HG02610 (cell line): ENCODE measurements around the gene BEND6.
"Not testable (repeated sequence)": the region's sequence is repeated elsewhere in the genome, so short reads cannot be mapped to it uniquely, and the experiment has no call there.

Source experiments
- ATAC-seq: cut with Tn5 transposase; IDR thresholded peaks from one replicate; pipeline ENCODE4 v1.9.1; 2021; ENCODE audit warnings: mild to moderate bottlenecking, moderate library complexity; ENCODE audit not compliant: unreplicated experiment

The BEND6 gene

GRCh38 chr6:57026001-57026400 lies 71.1 kb downstream of the BEND6 start:
- ATAC-seq = no peak

DNA sequence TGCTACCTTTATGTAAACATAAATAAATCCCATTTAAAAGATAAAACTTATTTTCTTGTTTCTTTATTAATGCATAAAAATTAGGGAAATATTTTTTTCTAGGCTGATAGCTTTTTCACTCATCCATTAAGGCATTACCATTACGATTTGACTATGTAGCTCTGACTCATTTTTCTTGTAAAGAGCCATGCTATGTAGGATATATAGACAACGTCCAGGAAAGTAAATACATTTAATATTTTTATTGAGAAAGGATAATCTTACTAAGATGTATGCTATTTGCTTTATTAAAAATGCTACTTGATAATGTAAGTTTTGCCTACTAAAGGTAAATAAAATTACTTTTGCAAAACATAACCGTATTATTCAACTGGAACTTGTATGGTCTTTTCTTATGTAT lies 72.4 kb downstream of the BEND6 start:
- ATAC-seq = no peak

GRCh38 chr6:57029213-57029612 lies 74.3 kb downstream of the BEND6 start:
- ATAC-seq = no peak

GRCh38 chr6:57033228-57033627 lies 78.3 kb downstream of the BEND6 start:
- no peak for ATAC-seq

DNA sequence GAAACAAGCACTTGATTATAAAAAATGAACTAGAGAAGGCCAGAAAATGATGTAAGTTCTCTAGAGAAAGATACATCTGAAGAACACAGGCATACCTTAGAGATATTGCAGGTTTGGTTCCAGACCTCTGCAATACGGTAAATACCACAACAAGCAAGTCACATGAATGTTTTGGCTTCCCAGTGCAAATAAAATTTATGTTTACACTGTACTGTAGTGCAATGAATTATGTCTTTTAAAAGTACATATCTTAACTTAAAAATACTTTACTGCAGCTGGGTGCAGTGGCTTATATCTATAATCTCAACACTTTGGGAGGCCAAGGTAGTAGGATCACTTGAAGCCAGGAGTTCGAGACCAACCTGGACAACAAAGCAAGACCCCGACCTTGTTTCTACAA lies 80.6 kb downstream of the BEND6 start:
- no peak for ATAC-seq

- ATAC-seq = no peak
These were observed 84.0 kb downstream of the BEND6 start for GRCh38 chr6:57038906-57039305.

- ATAC-seq = no peak
These were observed 85.1 kb downstream of the BEND6 start for GRCh38 chr6:57040011-57040410.

GRCh38 chr6:57044061-57044460 lies 89.2 kb downstream of the BEND6 start:
- ATAC-seq = not testable (repeated sequence)

GRCh38 chr6:57044568-57044967 lies 89.7 kb downstream of the BEND6 start:
- ATAC-seq = no peak

- ATAC-seq = peak; percentile 97
These were observed 91.7 kb downstream of the BEND6 start, which contains the start of gene KIAA1586 for GRCh38 chr6:57046332-57047256. Gene KIAA1586 (plus strand): TSS chr6:57046693. CDS start chr6:57046756, 63 bp downstream.

GRCh38 chr6:57047257-57047585 lies 92.3 kb downstream of the BEND6 start:
- peak; percentile 42 for ATAC-seq

GRCh38 chr6:57047859-57048258 lies 93.0 kb downstream of the BEND6 start:
- ATAC-seq = not testable (repeated sequence)

- ATAC-seq = no peak
These were observed 93.7 kb downstream of the BEND6 start for GRCh38 chr6:57048577-57048976.

- ATAC-seq = no peak
These were observed 108.9 kb downstream of the BEND6 start for GRCh38 chr6:57063847-57064246.

- no peak for ATAC-seq
These were observed 109.9 kb downstream of the BEND6 start for GRCh38 chr6:57064809-57065208.

DNA sequence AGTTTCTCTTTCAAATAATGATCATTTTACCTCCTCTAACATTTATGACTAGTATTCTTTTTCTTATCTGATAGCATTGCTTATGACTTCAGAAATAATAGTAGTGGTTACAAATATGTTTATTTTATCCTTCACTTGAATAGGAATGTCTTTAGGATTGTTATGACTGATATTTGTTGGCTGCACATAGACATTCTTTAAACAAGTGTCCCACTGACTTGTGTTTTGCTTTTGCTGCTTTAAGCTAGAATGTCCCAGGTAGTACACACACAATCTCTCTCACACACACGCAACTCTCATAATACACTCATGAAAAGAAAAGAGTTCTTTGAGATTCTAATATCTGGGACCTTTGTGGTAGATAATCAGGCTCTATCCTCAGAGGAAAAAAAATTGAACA lies 113.2 kb downstream of the BEND6 start:
- no peak for ATAC-seq

DNA sequence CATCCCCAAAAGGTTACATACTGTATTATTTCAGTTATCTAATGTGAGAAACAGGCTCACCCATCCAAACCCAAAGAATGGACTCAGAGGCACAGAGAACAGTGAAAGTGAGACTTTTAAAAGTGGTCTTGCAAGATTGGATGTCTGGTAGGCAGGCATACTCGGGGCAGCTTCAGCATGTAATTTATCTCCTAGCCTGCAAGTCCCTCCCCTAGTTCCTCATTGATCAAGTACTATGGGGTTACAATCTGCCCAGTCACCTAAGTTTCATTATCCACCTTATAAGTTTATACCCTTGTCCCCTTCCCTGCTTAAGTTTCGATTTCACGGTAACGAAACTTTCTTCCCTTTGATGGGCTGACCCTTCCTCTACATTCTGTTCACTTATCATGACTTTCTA lies 114.3 kb downstream of the BEND6 start:
- ATAC-seq = no peak

GRCh38 chr6:57069920-57070331 lies 115.0 kb downstream of the BEND6 start:
- ATAC-seq = no peak

GRCh38 chr6:57072108-57072507 lies 117.2 kb downstream of the BEND6 start:
- no peak for ATAC-seq

DNA sequence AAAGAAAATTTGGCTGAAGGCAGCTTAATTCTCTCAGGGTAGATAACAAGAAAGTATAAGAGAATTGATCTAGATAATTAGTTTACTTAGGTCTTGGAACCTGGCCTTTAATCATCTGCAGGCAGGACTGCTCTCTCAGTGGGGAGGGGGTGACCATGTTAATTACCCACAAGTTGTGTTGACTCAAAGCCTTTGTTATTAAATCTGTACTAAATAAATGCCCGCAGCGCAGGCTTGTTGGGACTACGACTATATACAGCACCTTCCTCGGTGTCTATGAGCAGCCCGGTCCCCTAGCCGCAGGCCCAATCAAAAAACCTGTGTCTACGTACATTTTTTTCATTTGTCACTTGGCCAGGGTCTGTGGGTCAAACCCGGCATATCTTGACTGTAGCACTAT lies 119.5 kb downstream of the BEND6 start:
- ATAC-seq = no peak

DNA sequence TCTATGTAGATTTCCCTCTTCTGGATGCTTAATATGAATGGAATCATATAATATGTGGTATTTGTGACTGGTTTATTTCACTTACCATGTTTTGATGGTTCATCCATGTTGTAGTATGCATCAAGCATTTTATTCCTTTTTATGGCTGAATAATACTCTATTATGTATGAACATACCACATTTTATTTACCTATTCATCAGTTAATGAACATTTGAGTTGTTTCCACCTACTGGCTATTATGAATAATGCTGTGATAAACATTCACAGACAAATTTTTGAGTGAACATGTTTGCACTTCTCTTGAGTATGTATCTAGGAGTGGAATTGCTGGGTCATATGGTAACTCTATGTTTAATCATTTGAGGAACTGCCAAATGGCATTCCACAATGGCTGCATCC lies 120.2 kb downstream of the BEND6 start:
- ATAC-seq = no peak
